NB4 (cell line): ENCODE results near the gene CD79A.

Source experiments
- DNase-seq: peaks from one replicate; pipeline ENCODE4 v3.0.0; 2010; ENCODE audit warnings: low read depth
- H3K4me3 ChIP-seq: one replicate; pipeline ENCODE4 v1.5.1; 2011; ENCODE audit warnings: mild to moderate bottlenecking, low read depth, low read length, moderate library complexity
- MYC ChIP-seq: IDR thresholded peaks from 2 replicates; pipeline ENCODE4 v1.6.1; 2011; ENCODE audit warnings: low read depth, low read length
- POLR2A ChIP-seq: IDR thresholded peaks from 2 replicates; pipeline ENCODE4 v1.6.1; 2011; ENCODE audit warnings: mild to moderate bottlenecking; ENCODE audit not compliant: insufficient read length; ENCODE audit errors: extremely low read depth
- TF ChIP-seq, protein P1 (sequence below): IDR thresholded peaks from 2 replicates; pipeline ENCODE4 v1.6.1; 2011; ENCODE audit warnings: low read depth, low read length
- TF ChIP-seq, protein P2 (sequence below): IDR thresholded peaks from one replicate; pipeline ENCODE4 v1.5.1; 2012; ENCODE audit warnings: low read depth, low read length

Gene CD79A

DNA sequence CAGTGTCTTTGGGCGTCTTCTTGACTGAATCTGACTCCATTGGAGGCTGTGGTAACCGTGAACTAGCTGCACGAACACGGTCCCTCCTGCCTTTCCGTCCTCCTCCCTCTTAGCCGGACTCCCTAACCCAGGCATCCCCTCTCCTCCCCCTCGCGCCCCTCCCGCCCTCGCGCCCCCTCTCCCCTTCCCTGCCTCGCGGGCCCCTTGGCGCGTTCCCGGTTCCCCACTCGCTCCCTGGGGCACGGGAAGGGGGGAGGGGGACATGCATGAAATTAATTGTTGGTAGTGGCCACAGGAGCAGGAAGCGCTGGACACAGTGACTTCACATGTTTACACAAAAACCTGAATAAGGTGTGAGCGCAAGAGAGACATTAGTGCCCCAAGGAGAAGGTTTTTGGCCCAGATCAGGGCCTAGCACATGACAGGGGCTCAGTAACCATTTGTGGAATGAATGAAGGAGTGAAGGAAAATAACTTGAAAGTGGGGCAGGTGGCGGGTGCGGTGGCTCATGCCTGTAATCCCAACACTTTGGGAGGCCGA is 32.0 kb upstream of the CD79A start:
- DNase-seq: no peak
- TF ChIP-seq MYC (no peak), POLR2A (no peak)
- TF ChIP-seq, protein P1, sequence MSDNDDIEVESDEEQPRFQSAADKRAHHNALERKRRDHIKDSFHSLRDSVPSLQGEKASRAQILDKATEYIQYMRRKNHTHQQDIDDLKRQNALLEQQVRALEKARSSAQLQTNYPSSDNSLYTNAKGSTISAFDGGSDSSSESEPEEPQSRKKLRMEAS: no peak
- TF ChIP-seq, protein P2, sequence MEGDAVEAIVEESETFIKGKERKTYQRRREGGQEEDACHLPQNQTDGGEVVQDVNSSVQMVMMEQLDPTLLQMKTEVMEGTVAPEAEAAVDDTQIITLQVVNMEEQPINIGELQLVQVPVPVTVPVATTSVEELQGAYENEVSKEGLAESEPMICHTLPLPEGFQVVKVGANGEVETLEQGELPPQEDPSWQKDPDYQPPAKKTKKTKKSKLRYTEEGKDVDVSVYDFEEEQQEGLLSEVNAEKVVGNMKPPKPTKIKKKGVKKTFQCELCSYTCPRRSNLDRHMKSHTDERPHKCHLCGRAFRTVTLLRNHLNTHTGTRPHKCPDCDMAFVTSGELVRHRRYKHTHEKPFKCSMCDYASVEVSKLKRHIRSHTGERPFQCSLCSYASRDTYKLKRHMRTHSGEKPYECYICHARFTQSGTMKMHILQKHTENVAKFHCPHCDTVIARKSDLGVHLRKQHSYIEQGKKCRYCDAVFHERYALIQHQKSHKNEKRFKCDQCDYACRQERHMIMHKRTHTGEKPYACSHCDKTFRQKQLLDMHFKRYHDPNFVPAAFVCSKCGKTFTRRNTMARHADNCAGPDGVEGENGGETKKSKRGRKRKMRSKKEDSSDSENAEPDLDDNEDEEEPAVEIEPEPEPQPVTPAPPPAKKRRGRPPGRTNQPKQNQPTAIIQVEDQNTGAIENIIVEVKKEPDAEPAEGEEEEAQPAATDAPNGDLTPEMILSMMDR: no peak
- no peak overlapping the region for H3K4me3 ChIP-seq

DNA sequence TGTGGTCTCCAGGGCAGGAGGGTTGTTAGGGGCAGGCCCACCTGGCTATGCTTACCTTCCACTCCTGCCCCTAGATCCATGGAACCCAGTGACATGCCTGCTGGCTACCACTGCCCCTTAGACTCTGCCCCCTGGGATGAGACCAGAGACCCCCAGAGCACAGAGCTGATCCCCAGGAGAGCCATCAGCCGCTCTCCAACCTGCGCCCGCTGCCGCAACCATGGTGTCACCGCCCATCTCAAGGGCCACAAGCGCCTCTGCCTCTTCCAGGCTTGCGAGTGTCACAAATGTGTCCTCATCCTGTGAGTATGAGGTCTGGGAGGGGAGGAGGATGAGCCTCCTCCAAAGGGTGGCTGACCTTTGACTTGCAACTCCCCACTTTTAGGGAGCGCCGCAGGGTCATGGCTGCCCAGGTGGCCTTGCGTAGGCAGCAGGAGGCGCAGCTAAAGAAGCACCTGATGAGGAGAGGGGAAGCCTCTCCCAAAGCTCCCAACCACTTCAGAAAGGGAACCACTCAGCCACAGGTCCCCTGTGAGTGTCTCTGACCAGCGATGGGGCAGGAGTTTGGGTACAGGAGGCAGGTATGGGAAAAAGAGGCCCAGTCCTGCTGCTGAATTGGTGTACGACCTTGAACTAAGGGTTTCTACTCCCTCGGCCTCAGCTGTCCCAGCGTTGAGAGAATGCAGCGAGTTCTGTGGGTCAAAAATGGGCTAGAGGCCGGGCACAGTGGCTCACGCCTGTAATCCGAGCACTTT is 29.6 kb upstream of the CD79A start:
- no peak for DNase-seq
- H3K4me3 ChIP-seq: no peak overlapping the region
- TF ChIP-seq, protein P1: no peak
- no peak for TF ChIP-seq POLR2A
- no peak for TF ChIP-seq MYC
- TF ChIP-seq, protein P2: no peak

DNA sequence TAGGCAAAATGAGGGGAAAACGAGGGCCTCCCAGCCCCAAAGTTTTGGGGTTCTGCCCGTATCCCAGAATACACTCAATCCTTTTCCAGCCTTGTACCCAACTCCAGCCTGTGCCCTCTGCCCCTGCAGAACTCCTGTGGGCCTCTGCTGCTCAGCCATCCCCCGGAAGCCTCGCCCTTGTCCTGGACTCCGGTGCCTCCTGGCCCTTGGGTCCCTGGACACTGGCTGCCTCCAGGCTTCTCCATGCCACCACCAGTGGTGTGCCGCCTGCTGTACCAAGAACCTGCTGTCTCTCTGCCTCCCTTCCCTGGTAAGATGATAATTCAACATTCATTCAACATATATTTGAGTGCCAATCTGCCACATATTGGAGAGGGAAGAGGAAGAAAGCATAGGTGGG is 28.4 kb upstream of the CD79A start:
- TF ChIP-seq, protein P2: no peak
- DNase-seq: no peak
- no peak overlapping the region for H3K4me3 ChIP-seq

DNA sequence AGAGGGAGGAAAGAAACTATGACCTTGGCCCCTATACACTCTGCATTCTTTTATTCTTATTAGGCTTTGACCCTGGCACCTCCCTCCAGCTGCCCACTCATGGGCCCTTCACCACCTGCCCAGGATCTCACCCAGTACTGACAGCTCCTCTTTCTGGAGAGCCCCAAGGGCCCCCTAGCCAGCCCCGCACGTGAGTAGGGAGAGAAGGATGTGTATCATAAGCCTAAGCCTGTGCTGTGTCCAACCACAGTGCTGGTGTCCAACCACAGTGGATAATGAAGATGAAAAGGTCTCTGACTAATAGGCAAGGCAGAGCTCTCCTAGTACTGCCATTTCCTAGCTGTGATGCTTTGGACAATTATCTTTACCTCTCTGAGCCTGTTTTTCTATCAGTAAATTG is 28.0 kb upstream of the CD79A start:
- DNase-seq: no peak
- H3K4me3 ChIP-seq: no peak overlapping the region
- no peak for TF ChIP-seq POLR2A
- TF ChIP-seq, protein P1: no peak
- TF ChIP-seq MYC: no peak
- TF ChIP-seq, protein P2: no peak

DNA sequence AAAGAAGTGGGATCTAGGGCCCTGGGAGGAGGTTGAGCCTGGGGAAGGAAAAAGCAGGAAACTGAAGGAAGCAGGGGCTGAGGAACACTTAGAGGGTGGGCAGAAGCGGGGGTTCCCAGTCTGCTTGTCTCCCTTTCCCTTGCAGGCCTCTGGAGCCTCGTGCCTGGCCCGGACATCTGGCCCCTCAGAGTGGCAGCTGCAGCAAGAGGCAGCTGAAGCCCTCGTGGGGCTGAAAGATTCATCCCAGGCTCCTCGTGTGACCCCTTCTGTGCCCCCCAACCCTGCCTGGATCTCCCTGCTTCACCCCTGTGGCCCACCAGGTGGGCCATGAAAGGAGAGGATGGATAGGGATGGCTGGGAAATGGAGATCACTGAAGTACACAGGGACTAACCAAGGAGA is 26.7 kb upstream of the CD79A start:
- no peak for TF ChIP-seq MYC
- no peak for DNase-seq
- H3K4me3 ChIP-seq: no peak overlapping the region

DNA sequence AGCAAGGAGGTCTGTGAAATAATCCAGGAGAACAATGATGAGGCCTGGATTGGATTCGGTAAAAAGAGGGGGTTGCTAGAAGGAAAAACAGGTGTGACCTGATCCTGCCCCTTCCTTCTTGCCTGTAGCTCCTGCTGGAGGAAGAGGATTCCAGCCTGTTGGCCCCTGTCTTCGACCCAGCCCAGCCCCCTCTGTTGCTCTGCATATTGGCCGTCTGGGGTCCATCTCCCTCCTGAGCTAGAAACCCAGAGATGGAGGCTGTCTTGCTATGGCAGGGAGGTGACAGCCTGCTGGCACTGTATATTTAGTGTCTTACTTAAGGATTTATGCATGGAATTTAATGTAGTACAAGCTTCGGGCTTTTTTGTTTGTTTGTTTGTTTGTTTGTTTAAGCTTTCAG is 25.6 kb upstream of the CD79A start:
- no peak overlapping the region for H3K4me3 ChIP-seq
- no peak for TF ChIP-seq MYC
- no peak for TF ChIP-seq POLR2A
- TF ChIP-seq, protein P2: no peak
- TF ChIP-seq, protein P1: no peak
- DNase-seq: no peak
